IPS-NIHi11 (cell line): ENCODE data around the gene SMARCA4.
A peak's percentile ranks its signal among the peaks of the same experiment; 100 is the strongest.

Experiments used
- DNase-seq: peaks from one replicate; pipeline ENCODE4 v3.0.0; 2012; ENCODE audit warnings: mixed read lengths, low spot score

Gene SMARCA4

GRCh38 chr19:10960314-10961072, at the start of gene SMARCA4:
TSS of gene SMARCA4 (plus strand) at chr19:10961030. CDS start at chr19:10984152, 23,122 bp downstream.
- DNase-seq = peak; percentile 100

GRCh38 chr19:10911579-10912363, 49.1 kb upstream of the SMARCA4 start:
- DNase-seq = no peak

DNA sequence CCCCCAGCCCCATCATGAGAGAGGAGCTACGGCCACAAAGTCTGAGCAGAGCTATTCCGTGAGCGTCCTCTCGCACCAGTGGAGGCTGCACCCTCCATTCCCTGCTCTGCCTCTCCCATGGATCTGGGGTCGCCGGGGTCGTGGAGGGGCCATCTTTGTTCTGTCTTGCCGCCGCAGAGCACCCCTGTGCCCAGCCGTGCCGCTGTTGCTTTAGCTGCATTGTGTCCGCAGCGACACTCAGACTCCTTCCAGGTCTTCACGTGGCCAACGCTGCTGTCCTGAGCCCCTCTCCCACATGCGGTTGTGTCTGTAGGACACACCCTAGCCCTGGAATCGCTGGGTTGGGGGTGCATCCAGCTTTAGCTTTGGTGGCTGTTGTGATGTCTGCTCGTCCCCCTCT, 48.2 kb upstream of the SMARCA4 start:
- no peak for DNase-seq

- DNase-seq = no peak
These were observed 47.0 kb upstream of the SMARCA4 start for GRCh38 chr19:10913716-10914340.

DNA sequence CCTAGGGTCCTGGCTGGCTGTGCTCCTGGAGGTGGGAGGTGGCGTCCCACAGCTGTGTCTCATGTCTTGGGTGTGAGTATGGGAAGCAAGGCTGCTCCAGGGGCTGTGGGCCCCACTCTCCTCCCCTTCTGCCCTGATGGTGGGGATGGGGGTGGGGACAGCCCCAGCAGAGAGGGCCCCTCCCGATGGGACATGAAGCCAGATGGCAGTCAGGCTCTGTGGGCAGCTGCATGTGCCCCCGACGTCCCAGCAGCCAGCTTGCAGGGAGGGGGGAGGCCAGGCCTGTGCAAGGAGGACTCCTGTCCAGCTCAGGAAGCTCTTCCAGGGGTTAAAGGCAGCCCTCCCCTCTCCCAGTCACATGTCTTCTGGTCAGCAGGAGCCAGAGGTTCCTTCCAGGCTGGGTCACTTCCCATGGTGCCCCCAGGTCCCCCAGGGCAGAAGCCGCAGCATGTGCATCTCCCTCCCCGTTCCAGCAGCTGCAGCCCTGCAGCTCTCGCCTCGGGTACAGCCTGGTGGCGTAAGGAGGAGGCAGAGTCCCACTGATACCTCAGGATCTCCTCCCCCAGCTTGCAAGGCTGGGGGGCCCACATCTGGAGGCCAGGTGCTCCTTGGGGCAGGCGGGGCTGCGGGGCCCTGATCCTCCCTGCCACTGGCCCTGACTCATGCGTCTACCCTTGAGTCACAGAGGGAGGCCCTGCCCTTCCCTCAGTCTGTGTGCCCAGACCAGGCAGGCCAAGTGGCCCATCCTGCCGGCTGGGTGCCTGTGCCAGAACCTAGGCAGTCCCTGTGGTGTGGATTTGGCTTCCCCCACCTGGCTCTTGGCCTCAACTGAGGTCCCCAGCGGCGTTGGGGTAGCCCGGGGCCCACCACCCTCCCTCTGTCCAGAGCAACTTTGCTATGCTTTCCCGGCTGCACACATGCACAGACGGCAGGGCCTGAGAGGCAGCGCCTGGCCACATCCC, 45.4 kb upstream of the SMARCA4 start:
- DNase-seq = no peak

DNA sequence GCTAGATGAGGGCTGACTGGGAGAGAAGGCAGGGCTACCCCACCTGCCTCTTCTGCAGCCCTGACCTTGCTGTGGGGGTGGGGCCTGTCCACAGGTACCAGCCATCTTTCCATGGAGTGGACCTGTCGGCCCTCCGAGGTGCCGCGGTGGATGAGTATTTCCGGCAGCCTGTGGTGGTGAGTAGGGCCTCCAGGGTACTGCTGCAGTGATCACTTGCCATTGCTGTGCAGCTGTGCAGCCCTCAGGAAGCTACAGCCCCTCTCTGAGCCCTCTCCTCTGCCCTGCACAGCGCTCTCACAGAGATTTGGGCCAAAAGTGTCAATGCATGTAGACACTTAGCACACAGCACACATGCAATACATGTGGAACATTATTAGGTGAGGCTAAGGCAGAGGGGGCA, 44.2 kb upstream of the SMARCA4 start:
- no peak for DNase-seq

DNA sequence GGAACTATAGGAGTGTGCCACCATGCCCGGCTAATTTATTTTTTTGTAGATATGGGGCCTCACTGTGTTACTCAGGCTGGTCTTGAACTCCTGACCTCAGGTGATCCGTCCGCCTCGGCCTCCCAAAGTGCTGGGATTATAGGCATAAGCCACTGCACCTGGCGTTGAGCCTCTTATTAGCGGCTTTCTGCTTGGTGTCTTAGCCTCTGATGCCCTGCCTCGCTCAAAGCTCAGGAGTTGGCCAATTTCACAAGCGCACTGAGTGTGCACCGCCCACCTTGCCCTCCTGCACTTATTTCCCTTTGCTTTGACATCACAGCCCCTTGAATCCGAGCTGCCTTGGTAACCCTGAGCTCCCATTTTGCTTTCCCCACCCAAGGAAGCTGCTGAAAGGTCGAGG, 42.5 kb upstream of the SMARCA4 start:
- DNase-seq = no peak

DNA sequence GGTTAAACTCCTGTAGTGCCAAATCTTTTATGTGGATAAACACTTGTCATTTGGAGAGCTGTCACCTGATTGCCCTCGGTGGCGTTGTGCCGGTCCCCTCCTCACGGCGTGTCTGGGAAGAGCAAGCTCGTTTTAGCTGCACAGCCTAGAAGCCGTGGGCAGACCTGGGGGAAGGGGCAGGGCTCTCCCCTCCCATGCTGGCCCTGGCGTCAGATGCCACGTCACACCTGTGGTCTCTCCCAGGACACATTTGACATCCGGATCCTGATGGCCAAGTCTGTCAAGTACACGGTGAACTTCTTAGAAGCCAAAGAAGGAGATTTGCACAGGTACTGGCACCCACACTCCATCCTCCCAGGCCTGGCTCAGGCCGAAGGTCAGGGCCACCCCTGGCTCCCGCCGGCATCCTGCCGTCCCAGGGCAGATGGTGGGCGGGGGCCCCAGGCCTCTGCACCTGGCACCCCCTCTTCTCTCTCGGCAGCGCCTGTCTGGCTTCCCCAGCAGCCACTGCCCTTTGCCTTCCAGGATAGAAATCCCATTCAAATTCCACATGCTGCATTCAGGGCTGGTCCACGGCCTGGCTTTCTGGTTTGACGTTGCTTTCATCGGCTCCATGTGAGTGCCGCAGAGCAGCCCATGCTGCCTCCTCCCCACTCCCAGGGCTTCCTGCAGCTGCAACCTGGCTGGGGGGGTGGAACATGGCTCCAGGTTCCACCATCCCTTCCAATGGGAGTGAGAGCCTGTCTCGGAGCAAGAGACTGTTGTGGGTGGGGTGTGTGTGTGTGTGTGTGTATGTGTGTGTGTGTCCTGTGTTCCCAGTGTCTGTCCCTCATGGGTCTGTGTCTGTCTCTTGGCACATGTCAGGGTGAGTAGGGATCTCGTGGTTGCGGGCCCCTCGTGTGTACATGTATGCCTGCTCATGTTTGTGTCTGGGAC, 41.2 kb upstream of the SMARCA4 start:
- peak; percentile 8 for DNase-seq

- no peak for DNase-seq
These were observed 40.6 kb upstream of the SMARCA4 start for GRCh38 chr19:10920288-10920655.

DNA sequence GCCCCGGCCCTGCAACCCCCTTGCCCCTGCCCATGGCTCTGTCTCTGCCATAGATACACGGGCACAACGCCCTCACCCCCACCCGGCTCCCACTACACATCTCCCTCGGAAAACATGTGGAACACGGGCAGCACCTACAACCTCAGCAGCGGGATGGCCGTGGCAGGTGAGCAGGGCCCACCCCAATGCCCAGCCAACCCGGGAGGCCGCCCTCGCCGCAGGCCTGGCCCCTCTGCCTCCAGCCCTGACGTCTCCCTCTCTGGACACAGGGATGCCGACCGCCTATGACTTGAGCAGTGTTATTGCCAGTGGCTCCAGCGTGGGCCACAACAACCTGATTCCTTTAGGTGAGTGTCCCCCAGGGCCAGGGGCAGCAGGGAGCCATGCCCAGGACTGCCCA, 40.0 kb upstream of the SMARCA4 start:
- DNase-seq = no peak

- DNase-seq = peak; percentile 8
These were observed 39.5 kb upstream of the SMARCA4 start for GRCh38 chr19:10921199-10921909.

- DNase-seq = peak; percentile 16
These were observed 38.8 kb upstream of the SMARCA4 start for GRCh38 chr19:10921910-10922637.

GRCh38 chr19:10922638-10923014, 38.2 kb upstream of the SMARCA4 start:
- DNase-seq = no peak

DNA sequence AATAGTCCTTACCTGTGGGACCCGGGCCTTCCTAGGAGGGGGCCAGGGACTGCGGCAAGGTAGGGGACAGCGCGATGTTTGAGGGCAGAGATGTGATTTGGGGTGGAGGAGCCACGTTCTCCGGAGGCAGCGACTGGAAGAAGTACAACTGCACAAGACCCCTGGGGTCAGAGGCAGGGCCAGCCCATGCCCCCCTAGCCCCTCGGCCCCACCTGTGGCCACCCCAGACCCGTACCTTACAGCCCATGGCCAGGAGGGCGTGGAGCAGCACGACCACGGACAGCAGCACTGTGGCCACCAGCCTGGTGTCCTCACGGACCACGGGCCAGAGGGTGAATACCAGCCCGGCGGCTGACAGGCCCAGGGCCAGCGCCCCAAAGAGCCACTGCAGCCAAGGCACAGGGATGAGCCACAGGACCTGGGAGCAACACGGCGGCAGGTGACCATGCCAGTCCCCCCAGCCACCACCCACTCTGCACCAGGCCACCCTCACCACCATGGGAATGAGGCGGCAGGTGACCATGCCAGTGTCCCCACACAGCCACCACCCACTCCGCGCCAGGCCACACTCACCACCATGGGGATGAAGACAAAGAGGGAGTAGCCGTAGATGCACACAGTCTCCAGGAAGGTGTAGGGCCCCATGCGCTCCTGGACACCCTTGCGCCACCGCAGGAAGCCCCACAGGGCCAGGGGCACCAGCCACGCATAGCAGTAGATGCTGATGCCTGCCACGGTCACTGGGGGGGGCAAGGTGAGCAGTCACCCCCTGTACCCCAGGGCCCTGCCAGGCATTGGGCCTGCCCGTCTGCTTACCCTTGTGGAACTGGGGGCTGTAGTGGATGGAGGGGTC, 37.3 kb upstream of the SMARCA4 start:
- no peak for DNase-seq

GRCh38 chr19:10924597-10924996, 36.2 kb upstream of the SMARCA4 start:
- no peak for DNase-seq

GRCh38 chr19:10927730-10928562, 32.9 kb upstream of the SMARCA4 start:
- DNase-seq = peak; percentile 9
